Stimulated activated CD8-positive, alpha-beta memory T cell treated with anti-CD3 and anti-CD28 coated beads, Interleukin-4, amount 100 ng/mL, for 24 hours (primary cell): ENCODE results near the gene S100PBP.
A peak's percentile ranks its signal among the peaks of the same experiment; 100 is the strongest.

Source experiments
- DNase-seq: peaks from one replicate; pipeline ENCODE4 v3.0.0-alpha.2; 2020; ENCODE audit warnings: low read depth

The S100PBP gene

GRCh38 chr1:32870615-32871363 lies 53.3 kb downstream of the S100PBP start, which contains the start of gene FNDC5:
FNDC5 (minus strand) TSS chr1:32870912.
- DNase-seq, result no peak

- DNase-seq, result no peak
These were observed 54.1 kb downstream of the S100PBP start for GRCh38 chr1:32871364-32872191.

GRCh38 chr1:32872192-32872460 lies 54.7 kb downstream of the S100PBP start:
- DNase-seq, result no peak

GRCh38 chr1:32873484-32873883 lies 56.0 kb downstream of the S100PBP start:
- no peak for DNase-seq

- no peak for DNase-seq
These were observed 57.7 kb downstream of the S100PBP start for GRCh38 chr1:32874860-32875752.

GRCh38 chr1:32876341-32877210 lies 59.1 kb downstream of the S100PBP start:
- DNase-seq, result peak; percentile 51

- DNase-seq, result no peak
These were observed 60.0 kb downstream of the S100PBP start for GRCh38 chr1:32877211-32878110.

GRCh38 chr1:32878183-32878582 lies 60.7 kb downstream of the S100PBP start:
- DNase-seq, result no peak

- no peak for DNase-seq
These were observed 61.2 kb downstream of the S100PBP start for GRCh38 chr1:32878637-32879041.

- DNase-seq, result no peak
These were observed 63.8 kb downstream of the S100PBP start for GRCh38 chr1:32881291-32881690.

- no peak for DNase-seq
These were observed 64.7 kb downstream of the S100PBP start for GRCh38 chr1:32881871-32882850.

GRCh38 chr1:32883338-32884031 lies 66.0 kb downstream of the S100PBP start:
- DNase-seq, result no peak

- DNase-seq, result no peak
These were observed 66.5 kb downstream of the S100PBP start for GRCh38 chr1:32884032-32884372.

- no peak for DNase-seq
These were observed 67.3 kb downstream of the S100PBP start for GRCh38 chr1:32884726-32885125.

GRCh38 chr1:32885676-32886003 lies 68.2 kb downstream of the S100PBP start:
- no peak for DNase-seq

- DNase-seq, result peak; percentile 26
These were observed 68.8 kb downstream of the S100PBP start, which contains the start of gene HPCA for GRCh38 chr1:32886004-32886827. HPCA (plus strand) TSS chr1:32886491; CDS start chr1:32888899, 2,408 bp downstream.

GRCh38 chr1:32886828-32887414 lies 69.5 kb downstream of the S100PBP start:
- DNase-seq, result no peak
